Parathyroid adenoma (tissue), 2 donors: ENCODE data around the gene RNH1.

ENCODE experiments used
- H2AFZ ChIP-seq: fragments of 300-600 bp; sonication (generic); one replicate; pipeline ENCODE4 v1.7.0; 2017; ENCODE audit warnings: antibody characterized with exemption, mild to moderate bottlenecking
- H3K27ac ChIP-seq: fragments of 300-600 bp; sonication (generic); one replicate; pipeline ENCODE4 v1.7.0; 2017
- H3K27me3 ChIP-seq: fragments of 300-600 bp; sonication (generic); one replicate; pipeline ENCODE4 v1.7.0; 2017; ENCODE audit warnings: low read length; ENCODE audit not compliant: control insufficient read depth, insufficient read depth
- H3K36me3 ChIP-seq: fragments of 300-600 bp; sonication (generic); one replicate; pipeline ENCODE4 v1.7.0; 2017; ENCODE audit warnings: low read length; ENCODE audit not compliant: control insufficient read depth, insufficient read depth
- H3K4me1 ChIP-seq: fragments of 300-600 bp; sonication (generic); one replicate; pipeline ENCODE4 v1.7.0; 2017; ENCODE audit warnings: control low read depth
- H3K4me2 ChIP-seq: fragments of 300-600 bp; sonication (generic); one replicate; pipeline ENCODE4 v1.7.0; 2017; ENCODE audit warnings: low read length
- H3K4me3 ChIP-seq: fragments of 300-600 bp; sonication (generic); one replicate; pipeline ENCODE4 v1.7.0; 2017; ENCODE audit warnings: low read depth, low read length
- H3K79me2 ChIP-seq: fragments of 300-600 bp; sonication (generic); one replicate; pipeline ENCODE4 v1.7.0; 2017; ENCODE audit warnings: control low read depth
- H3K9ac ChIP-seq: fragments of 300-600 bp; sonication (generic); one replicate; pipeline ENCODE4 v1.7.0; 2017; ENCODE audit warnings: mild to moderate bottlenecking
- H3K9me3 ChIP-seq: fragments of 300-600 bp; sonication (generic); one replicate; pipeline ENCODE4 v1.7.0; 2017; ENCODE audit warnings: low read length; ENCODE audit not compliant: control insufficient read depth
- TF ChIP-seq, protein P1 (sequence below): fragments of 300-600 bp; sonication (generic); IDR thresholded peaks from one replicate; pipeline ENCODE4 v1.7.0; 2017; ENCODE audit warnings: antibody characterized with exemption, mild to moderate bottlenecking
- donor health status: primary hyperparathyroidism.

RNH1 gene

DNA sequence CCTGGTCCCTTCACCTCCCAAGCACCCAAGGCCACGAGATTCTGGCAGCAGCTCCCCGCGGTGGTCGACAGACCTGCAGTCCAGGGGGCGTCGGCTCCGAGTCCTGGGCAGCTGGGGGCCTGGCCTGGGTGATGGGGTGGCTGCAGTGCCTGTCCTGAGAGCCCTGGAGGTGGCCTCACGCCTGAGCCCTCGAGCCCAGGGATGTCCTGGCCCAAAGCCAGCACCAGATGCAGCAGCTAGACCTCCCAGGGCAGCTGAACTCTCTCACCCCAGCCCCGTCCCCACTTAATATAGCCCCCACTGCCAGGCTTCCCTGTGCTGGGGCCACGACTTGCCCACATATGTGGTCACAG lies 46.9 kb upstream of the RNH1 start:
- H3K27me3 ChIP-seq: no peaks in the 10 kb centered on the region
- no peaks in the 10 kb centered on the region for H3K4me1 ChIP-seq
- no peak overlapping the region for H2AFZ ChIP-seq
- H3K36me3 ChIP-seq: no peaks in the 10 kb centered on the region
- H3K9ac ChIP-seq: no peak overlapping the region
- no peak overlapping the region for H3K27ac ChIP-seq
- H3K9me3 ChIP-seq: no peaks in the 10 kb centered on the region
- no peak overlapping the region for H3K4me2 ChIP-seq
- no peaks in the 10 kb centered on the region for H3K79me2 ChIP-seq
- TF ChIP-seq, protein P1, sequence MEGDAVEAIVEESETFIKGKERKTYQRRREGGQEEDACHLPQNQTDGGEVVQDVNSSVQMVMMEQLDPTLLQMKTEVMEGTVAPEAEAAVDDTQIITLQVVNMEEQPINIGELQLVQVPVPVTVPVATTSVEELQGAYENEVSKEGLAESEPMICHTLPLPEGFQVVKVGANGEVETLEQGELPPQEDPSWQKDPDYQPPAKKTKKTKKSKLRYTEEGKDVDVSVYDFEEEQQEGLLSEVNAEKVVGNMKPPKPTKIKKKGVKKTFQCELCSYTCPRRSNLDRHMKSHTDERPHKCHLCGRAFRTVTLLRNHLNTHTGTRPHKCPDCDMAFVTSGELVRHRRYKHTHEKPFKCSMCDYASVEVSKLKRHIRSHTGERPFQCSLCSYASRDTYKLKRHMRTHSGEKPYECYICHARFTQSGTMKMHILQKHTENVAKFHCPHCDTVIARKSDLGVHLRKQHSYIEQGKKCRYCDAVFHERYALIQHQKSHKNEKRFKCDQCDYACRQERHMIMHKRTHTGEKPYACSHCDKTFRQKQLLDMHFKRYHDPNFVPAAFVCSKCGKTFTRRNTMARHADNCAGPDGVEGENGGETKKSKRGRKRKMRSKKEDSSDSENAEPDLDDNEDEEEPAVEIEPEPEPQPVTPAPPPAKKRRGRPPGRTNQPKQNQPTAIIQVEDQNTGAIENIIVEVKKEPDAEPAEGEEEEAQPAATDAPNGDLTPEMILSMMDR: no peak
- H3K4me3 ChIP-seq: no peak overlapping the region

DNA sequence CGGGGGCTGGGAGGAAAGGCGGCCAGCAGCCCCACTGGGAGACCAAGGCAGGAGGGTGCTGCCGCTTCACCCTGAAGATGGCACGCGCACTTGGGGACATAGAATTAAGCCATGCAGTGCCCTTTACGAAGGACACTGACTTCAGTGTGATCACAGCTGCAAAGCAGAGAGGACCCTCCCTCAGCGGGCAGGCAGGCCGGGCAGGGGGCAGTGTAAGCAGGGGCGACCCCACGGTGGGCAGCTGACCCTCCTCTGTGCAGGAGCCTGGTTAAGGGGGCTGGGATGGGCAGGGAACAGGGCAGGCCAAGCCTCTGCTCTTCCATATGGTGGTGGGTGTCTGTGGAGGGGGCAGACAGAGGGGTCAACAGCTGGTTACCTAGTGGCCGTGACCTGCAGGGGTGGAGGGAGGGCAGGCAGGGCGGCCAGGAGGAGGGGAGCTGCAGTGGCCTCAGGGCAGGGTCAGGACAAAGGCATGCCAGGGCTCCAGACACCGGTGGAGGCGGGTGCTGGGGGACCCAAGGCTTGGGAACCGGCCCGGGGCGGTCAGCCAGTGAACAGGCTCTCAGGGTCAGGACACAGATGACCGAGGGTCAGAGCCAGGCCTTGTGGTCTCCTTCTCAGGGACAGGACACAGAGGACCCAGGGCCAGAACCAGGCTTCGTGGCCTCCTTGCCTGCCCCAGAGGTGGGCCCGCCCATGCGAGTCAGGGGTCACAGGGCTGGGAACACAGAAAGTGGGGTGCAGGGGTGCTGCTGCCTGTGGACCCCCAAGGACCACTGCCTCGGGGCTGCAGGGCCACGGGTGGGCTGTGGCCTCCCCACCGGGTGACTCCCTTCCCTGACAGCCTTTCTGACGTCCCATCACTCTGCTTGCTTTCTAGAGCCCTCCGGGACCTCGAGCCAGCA lies 46.3 kb upstream of the RNH1 start:
- H3K27ac ChIP-seq: no peak overlapping the region
- H3K4me2 ChIP-seq: no peak overlapping the region
- TF ChIP-seq, protein P1: no peak
- H3K79me2 ChIP-seq: no peaks in the 10 kb centered on the region
- H3K27me3 ChIP-seq: no peaks in the 10 kb centered on the region
- H3K9ac ChIP-seq: no peak overlapping the region
- no peak overlapping the region for H2AFZ ChIP-seq
- no peaks in the 10 kb centered on the region for H3K36me3 ChIP-seq
- no peak overlapping the region for H3K4me3 ChIP-seq
- H3K9me3 ChIP-seq: no peaks in the 10 kb centered on the region
- no peaks in the 10 kb centered on the region for H3K4me1 ChIP-seq

DNA sequence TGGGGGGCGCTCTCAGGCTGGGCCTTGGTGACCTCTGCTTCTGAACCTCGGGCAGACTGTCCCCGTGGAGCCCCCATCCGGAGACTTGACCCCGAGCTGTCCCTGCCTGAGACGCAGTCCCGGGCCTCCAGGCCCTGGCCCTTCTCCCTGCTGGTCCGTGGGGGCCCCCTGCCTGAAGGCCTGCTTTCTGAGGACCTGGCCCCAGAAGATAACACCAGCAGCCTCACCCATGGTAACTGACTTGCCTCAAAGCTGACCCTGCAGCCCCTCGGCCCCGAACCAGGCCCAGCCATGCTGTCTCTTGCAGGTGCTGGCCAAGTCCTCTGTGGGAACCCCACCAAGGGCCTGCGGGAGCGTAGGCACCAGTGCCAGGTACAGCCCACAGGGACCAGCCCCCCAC lies 44.6 kb upstream of the RNH1 start:
- Histone ChIP-seq H3K9me3 (no peaks in the 10 kb centered on the region), H3K79me2 (no peaks in the 10 kb centered on the region), H3K4me3 (no peak overlapping the region), H3K27ac (no peak overlapping the region), H3K9ac (no peak overlapping the region), H3K27me3 (no peaks in the 10 kb centered on the region), H3K4me1 (no peaks in the 10 kb centered on the region), H3K4me2 (no peak overlapping the region), H2AFZ (no peak overlapping the region), H3K36me3 (no peaks in the 10 kb centered on the region)
- TF ChIP-seq, protein P1: no peak

DNA sequence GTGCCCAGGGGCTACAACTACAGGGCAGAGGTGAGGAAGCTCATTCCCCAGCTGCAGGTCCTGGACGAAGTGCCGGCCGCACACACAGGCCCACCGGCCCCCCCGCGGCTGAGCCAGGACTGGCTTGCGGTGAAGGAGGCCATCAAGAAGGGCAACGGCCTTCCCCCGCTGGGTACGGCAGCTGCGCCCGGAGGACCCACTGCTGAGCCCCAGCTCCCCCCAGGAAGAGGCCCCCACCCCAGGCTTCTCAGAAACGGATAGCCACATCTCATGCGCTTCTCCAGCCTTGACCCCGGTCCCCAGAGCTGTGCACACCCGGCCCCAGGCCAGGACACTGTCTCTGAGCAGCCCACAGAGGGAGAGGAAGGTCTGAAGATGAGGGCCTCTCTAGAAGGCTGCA lies 44.1 kb upstream of the RNH1 start:
- Histone ChIP-seq H3K27me3 (no peaks in the 10 kb centered on the region), H3K4me1 (no peaks in the 10 kb centered on the region), H2AFZ (no peak overlapping the region), H3K79me2 (no peaks in the 10 kb centered on the region), H3K4me2 (no peak overlapping the region), H3K9ac (no peak overlapping the region), H3K36me3 (no peaks in the 10 kb centered on the region), H3K9me3 (no peaks in the 10 kb centered on the region), H3K4me3 (no peak overlapping the region), H3K27ac (no peak overlapping the region)
- TF ChIP-seq, protein P1: no peak

DNA sequence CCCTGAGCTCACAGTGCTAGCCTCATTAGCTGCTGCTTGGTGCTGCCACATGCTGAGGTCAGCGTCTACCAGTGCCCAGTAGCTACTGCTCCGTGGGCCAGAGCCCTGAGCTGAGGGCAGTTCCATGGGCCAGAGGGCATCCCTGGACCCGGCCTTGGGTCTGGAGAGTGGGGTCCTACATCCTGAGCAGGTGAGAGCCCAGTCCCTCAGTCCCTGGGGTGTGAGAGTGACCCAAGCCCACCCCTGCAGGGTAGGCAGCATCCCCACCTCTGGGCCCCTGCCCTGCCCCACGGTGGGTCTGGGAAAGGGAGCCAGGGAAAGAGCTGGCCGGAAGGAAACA lies 43.7 kb upstream of the RNH1 start:
- Histone ChIP-seq H3K27me3 (no peaks in the 10 kb centered on the region), H3K9me3 (no peaks in the 10 kb centered on the region)

More for the DNA sequence above, 43.7 kb upstream of the RNH1 start:
- no peak overlapping the region for H3K27ac ChIP-seq
- TF ChIP-seq, protein P1: no peak
- no peak overlapping the region for H2AFZ ChIP-seq
- H3K36me3 ChIP-seq: no peaks in the 10 kb centered on the region
- H3K4me2 ChIP-seq: no peak overlapping the region
- no peak overlapping the region for H3K9ac ChIP-seq
- no peaks in the 10 kb centered on the region for H3K79me2 ChIP-seq
- no peak overlapping the region for H3K4me3 ChIP-seq
- H3K4me1 ChIP-seq: no peaks in the 10 kb centered on the region
